ENCODE data around the gene GMDS.
"Not testable (repeated sequence)": the region's sequence is repeated elsewhere in the genome, so short reads cannot be mapped to it uniquely, and the experiment has no call there.

Gene GMDS

DNA sequence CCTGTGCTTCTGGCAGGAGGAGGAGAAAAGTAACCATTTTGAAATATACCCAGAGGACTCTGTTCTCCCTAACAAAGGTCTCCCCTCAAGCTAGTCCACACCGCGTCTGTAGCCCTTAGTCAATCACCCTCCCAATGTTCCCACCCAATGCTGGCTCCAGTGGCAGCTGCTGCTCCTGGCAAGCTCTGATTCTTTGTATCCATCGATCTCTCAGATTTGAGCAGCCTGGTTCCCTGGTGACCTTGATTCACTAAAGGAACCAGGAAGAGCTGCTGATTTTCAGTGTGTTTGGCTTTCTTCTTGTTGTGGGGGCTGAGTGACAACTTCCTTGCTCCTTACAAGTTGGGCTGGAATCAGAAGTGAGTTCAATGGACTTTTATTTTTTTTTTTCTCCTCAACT, 567.2 kb downstream of the GMDS start:
- no peak for DNase-seq (ENCODE audit: low read depth)
- H3K4me3 ChIP-seq (ENCODE audit: low read depth, low read length): no peak overlapping the region
- TF ChIP-seq, protein P1, sequence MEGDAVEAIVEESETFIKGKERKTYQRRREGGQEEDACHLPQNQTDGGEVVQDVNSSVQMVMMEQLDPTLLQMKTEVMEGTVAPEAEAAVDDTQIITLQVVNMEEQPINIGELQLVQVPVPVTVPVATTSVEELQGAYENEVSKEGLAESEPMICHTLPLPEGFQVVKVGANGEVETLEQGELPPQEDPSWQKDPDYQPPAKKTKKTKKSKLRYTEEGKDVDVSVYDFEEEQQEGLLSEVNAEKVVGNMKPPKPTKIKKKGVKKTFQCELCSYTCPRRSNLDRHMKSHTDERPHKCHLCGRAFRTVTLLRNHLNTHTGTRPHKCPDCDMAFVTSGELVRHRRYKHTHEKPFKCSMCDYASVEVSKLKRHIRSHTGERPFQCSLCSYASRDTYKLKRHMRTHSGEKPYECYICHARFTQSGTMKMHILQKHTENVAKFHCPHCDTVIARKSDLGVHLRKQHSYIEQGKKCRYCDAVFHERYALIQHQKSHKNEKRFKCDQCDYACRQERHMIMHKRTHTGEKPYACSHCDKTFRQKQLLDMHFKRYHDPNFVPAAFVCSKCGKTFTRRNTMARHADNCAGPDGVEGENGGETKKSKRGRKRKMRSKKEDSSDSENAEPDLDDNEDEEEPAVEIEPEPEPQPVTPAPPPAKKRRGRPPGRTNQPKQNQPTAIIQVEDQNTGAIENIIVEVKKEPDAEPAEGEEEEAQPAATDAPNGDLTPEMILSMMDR (IDR thresholded peaks at IDR 0.05; ENCODE audit: insufficient read depth, low read depth, low read length, missing control alignments): no peak

GRCh38 chr6:1672379-1672778, 573.0 kb downstream of the GMDS start:
- TF ChIP-seq, protein P1 (IDR thresholded peaks at IDR 0.05; ENCODE audit: insufficient read depth, low read depth, low read length, missing control alignments): no peak
- no peak for DNase-seq (ENCODE audit: low read depth)
- H3K4me3 ChIP-seq (ENCODE audit: low read depth, low read length): no peak overlapping the region

- TF ChIP-seq, protein P1 (IDR thresholded peaks at IDR 0.05; ENCODE audit: insufficient read depth, low read depth, low read length, missing control alignments): no peak
- DNase-seq (ENCODE audit: low read depth): peak; percentile 58
- H3K4me3 ChIP-seq (ENCODE audit: low read depth, low read length): no peak overlapping the region
Measured at GRCh38 chr6:1670711-1671462, 574.5 kb downstream of the GMDS start.

GRCh38 chr6:1669996-1670395, 575.4 kb downstream of the GMDS start:
- H3K4me3 ChIP-seq (ENCODE audit: low read depth, low read length): no peak overlapping the region
- peak; percentile 81 for DNase-seq (ENCODE audit: low read depth)
- TF ChIP-seq, protein P1 (IDR thresholded peaks at IDR 0.05; ENCODE audit: insufficient read depth, low read depth, low read length, missing control alignments): no peak

- not testable (repeated sequence) for DNase-seq (ENCODE audit: low read depth); H3K4me3 ChIP-seq (ENCODE audit: low read depth, low read length)
Measured at GRCh38 chr6:1668456-1668855, 576.9 kb downstream of the GMDS start.

GRCh38 chr6:1667805-1668175, 577.6 kb downstream of the GMDS start:
- DNase-seq (ENCODE audit: low read depth): no peak
- TF ChIP-seq, protein P1 (IDR thresholded peaks at IDR 0.05; ENCODE audit: insufficient read depth, low read depth, low read length, missing control alignments): no peak

DNA sequence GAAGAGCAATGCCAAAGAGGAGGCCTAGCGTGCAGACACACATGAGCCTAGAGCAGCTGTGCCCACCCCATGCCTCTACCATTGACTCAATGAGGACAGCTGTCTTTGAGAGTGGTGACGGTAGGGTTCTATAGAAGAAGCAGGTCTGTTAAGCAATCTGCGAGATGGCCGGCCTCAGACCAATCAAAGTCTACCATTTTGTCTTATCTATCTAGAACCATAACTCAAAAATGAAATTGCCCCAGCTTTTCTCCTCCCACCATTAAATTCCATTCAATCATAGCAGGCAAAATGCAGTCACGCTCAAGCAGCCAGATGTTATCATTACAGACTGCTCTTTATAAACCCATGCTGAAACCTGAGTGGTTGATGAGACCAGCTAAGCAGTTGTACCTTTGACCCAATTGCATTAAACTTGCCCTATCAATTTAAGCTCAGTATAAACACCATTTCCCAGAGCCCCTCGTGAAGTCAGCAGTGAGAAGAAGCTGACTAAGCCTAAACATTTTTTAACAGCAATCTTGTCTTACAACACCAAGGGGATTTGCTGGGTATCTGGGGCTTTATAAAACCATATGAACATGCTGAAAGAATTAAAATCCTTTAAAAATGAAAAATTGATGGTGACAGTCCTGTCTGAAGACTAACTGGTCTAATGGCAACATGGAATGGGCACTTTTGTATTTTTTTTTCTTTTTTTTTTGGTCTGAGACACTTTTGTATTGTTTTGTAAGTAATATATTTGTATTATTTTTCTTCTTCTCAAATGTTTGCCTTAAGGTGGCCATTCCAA, 578.2 kb downstream of the GMDS start:
- no peak overlapping the region for H3K4me3 ChIP-seq (ENCODE audit: low read depth, low read length)
- TF ChIP-seq, protein P1 (IDR thresholded peaks at IDR 0.05; ENCODE audit: insufficient read depth, low read depth, low read length, missing control alignments): no peak
- DNase-seq (ENCODE audit: low read depth): no peak

More at GRCh38 chr6:1667805-1668175, 577.6 kb downstream of the GMDS start:
- H3K4me3 ChIP-seq (ENCODE audit: low read depth, low read length): no peak overlapping the region
